HG03280 (cell line): ENCODE data around the gene C12orf56.
"Not testable (repeated sequence)": the region's sequence is repeated elsewhere in the genome, so short reads cannot be mapped to it uniquely, and the experiment has no call there.

Source experiments
- ATAC-seq: cut with Tn5 transposase; IDR thresholded peaks from one replicate; pipeline ENCODE4 v1.9.1; 2021; ENCODE audit warnings: mild to moderate bottlenecking, moderate library complexity; ENCODE audit not compliant: unreplicated experiment

The C12orf56 gene

DNA sequence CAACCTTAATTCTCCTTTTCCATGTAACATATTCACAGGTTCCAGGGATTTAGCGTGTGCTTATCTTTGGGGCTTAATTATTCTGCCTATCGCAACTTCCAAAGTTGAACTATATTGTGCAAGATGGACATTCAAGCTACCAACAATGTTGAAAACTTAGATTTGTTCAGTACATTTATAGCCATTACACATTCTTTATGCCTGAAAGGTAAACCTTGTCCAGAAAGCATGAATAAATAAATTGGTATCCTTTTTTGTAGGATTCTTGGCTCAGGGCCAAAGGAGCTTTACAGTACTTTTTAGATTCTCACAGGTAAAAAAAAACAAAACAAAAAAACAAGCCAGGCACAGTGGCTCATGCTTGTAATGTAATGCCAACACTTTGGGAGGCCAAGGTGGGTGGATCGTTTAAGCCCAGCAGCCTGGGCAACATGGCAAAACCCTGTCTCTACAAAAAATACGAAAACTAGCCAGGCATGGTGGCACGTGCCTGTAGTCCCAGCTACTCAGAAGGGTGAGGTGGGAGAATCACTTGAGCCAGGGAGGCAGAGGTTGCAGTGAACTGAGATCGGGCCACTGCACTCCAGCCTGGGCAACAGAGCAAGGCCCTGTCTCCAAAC lies 3.3 kb downstream of the C12orf56 start:
- no peak for ATAC-seq

DNA sequence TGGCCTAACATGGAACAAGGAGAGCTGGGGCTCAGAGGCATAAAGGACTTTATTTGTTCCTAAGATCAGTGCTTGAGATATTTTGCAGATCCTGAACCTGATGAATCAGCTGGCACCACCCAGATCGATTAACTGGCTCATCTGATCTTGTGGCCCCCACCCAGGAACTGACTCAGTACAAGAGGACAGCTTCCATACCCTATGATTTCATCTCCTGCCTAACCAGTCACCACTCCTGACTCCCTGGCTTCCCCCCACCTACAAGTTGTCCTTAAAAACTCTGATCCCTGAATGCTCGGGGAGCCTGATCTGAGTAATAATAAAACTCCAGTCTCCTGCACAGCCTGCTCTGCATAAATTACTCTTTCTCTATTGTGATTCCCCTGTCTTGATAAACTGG lies 5.1 kb downstream of the C12orf56 start:
- no peak for ATAC-seq

DNA sequence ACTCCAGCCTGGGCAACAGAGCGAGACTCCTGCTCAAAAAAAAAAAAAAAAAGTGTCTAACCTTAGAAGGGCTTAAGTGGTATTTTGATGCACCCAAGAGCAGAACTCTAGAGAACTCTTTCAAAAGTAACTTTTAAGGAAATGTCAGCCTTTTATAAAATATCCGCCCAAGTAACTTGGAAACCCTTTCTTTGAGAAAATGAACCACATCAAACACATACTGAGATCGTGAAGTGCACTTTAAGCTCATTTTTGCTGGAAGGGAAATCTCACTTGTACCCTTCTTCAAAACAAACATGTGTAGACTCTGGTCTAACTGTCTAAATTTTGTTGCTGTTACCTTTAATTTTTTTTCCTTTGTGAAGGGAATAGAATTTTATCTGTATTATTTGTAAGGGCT lies 5.5 kb downstream of the C12orf56 start:
- ATAC-seq = no peak

DNA sequence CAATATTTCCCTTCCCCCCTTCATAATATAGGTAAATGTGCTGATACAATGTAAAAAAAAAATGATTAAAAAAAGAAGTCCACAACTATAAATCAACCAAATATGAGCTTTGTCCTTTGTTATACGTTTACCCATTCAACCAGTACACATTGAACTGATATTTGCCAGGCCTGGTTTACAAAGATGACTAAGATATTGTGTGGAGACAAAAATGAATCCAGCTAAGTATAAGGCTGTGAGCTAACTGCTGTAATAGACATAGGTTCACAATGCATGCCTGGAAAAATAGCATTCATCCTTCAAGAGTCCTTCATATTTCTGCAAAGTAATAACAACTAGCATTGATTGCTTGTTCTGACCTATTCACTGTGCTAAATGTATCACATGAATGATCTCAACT lies 6.9 kb downstream of the C12orf56 start:
- ATAC-seq = no peak

DNA sequence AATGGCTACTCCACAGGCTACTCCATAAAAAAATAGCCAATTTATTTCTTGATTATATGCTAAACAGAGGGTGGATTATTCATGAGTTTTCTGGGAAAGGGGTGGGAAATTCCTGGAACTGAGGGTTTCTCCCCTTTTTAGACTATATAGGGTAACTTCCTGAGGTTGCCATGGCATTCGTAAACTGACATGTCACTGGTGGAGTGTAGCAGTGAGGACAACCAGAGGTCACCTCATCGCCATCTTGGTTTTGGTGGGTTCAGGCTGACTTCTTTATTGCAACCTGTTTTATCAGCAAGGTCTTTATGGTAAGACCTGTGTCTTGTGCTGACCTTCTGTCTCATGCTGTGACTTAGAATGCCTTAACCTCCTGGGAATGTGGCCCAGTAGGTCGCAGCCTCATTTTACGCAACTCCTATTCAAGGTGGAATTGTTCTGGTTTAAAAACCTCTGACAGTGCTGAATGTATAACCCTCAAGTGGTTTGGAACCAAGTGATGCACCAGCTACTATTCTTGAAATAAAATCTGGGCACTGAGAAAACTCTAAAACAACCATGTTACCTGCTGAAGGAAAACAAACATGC lies 27.7 kb downstream of the C12orf56 start:
- no peak for ATAC-seq

DNA sequence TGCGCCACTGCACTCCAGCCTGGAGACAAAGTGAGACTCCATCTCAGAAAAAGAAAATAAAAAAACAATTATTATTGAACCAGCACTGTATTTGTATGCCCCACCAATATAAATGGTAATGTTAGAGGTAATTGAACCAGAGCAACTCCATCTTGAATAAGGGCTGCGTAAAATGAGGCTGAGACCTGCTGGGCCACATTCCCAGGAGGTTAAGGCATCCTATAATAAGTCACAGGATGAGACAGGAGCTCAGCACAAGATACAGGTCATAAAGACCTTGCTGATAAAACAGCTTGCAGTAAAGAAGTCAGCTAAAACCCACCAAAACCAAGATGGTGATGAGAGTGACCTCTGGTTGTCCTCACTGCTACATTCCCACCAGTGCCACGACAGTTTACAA lies 29.4 kb downstream of the C12orf56 start:
- ATAC-seq = not testable (repeated sequence)

DNA sequence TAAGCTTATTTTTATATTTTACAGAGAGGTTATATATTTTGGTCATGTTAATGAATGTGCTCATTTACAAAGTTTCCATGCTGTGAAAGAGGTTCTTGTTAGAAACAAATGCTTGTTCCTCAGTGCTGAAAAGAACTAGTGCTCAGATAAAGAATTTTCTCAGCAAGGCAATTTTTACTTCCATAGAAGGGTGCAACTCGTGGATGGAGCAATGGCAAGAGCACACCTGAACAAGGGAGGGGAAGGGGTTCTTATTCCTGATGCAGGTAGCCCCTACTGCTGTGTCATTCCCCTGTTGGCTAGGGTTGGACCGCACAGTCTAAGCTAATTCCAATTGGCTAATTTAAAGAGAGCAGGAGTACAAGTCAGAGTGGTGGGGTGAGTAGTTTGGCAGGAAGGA lies 34.3 kb downstream of the C12orf56 start:
- ATAC-seq = not testable (repeated sequence)

DNA sequence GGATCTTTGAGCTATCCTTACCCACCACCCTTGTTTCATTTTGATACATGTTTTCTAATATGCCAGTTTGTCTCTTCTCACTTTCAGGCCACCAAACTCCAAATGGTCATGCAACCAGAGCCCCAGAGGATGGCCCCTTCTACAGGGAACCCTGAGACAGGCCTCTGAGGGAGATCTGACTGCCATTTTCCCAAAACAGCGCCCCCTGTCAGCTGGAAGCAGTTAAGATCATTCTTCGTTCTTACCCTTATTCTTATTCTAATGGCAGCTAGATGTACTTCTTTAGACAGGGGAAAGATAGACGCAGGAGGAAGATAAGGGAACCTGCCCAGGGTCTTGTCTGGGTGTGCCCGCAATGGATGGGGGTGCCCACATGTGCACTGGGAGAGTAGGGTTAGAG lies 38.4 kb downstream of the C12orf56 start:
- ATAC-seq = no peak

DNA sequence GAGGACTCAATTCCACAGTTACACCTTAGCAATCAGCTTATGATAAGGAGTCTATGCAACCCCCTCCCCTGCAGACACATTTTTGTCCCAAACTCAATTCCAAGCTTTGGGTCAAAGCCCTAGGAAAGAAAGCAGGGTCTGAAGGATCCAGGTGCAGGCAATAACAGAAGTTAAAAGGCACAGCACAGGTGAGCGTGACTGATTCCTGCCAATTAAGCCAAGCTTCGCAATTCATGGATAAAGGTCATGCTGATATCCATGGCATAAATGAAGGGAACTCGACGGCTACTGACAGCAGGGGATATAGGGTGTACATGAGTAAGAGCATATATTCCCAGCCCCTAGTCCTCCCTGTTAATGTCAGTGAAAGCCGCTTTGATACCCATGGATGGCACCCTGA lies 39.3 kb downstream of the C12orf56 start:
- ATAC-seq = no peak

DNA sequence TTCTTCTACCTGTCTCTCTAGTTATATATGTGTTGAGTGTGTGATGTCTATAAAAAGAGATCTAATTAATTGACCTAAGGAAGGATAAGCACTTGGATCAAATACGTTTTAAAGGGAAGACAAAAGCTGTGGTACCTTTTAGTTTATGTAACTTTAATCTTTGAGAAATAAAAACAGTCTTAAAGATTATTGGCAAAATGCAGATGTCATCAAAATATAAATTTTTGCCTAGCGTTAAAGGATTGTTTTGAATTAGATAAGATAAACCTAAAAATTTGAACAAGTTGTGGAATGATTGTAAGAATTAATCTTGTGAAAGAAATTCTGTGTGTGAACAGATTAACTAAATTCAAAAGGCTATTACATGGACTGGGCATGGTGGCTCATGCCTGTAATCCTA lies 42.9 kb downstream of the C12orf56 start:
- no peak for ATAC-seq

DNA sequence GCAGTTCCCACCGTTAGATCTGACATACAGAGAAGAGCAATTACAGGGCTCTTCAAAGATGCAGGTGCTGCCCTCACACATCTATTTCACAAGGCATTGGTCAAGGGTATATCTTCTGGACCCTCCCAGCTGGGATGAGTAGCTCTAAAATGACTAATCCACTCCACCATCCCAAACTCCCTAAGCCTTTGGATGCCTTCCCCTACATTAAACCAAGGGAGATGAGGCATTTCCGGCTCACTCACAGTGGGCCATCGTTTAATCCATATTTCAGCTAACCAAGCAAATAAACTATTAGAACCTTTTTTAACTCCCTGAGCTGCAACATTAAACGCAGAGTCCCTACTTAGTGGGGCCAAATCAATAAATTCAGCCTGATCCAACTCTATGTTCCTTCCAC lies 45.9 kb downstream of the C12orf56 start:
- ATAC-seq = not testable (repeated sequence)

DNA sequence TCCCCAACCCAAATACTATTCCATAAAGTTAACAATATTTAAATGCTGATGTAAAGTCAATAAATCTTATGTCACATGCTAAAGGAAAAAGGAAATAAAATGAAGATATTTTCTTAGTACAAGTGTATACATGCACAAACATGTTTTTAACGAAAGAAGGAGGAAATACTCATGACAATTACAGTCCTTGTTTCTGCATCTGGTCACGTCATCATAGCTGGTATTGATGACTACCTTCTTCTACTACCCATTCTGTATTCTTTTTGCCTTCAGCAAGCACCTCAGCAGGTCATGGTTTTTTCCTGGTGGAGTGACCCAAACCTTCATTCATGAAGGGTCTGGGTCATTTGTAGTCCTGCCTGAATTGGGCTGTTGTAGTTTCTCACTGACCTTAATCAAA lies 50.0 kb downstream of the C12orf56 start:
- not testable (repeated sequence) for ATAC-seq

DNA sequence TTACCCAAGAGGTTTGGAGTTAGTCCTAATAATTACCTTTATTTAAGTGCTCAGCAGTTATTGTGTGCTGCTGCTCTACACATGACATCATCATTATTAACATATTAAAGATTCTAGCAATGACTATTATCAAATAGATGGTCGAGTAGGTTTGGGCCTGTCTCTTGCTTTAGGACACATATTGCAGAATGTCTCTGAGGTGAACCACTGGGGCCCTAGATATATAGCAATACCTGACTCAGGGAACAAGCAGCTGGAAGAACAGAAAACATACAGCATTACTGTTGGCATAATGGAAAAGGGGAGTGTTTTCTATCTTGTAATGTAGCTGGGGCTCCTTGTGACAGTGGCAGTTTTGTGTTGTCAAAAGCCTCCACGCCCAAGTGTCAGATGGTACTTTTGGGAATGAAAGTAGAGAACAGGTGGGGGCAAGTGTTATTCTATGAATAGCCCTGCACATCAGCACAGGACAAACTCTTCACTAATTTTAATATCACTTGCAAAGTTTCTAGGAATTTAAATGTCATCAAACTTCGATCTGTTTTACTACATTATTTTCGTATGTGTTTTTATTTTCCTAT lies 54.6 kb downstream of the C12orf56 start:
- no peak for ATAC-seq

DNA sequence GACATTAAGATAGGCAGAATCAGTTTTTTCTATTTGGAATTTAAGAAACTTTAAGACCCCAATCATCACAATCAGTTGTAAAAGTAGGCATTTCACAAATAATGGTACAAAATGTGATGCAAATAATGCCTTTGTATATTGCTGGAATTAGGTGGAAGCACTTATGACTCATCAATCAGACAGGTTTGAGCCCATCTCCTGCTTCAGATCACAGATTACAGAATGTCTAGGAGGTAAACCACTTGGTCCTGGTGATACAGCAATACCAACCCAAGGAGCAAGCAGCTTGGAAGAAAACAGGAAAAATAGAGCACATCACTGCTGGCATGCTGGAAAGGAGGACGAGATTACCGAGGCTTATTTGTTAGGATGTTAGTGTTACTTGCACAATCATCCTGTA lies 57.6 kb downstream of the C12orf56 start:
- no peak for ATAC-seq

DNA sequence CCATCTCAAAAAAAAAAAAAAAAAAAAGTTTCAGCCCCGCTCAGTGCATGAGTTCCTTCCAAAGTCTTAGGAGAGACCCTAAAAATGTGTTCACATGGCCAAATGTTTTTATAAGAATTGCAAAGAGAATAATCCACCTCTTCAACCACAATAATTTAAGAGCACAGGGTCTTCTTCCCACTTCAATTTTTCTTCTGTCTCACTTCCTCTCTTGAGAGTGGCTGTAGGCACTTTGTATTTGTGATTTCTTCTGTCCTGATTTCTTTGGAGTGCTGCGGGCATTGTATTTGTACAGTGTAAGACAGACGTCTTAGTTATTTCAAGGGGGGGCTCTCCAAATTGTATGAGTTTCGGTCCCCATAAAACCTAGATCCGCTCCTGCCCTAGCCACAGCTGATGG lies 58.3 kb downstream of the C12orf56 start:
- no peak for ATAC-seq

DNA sequence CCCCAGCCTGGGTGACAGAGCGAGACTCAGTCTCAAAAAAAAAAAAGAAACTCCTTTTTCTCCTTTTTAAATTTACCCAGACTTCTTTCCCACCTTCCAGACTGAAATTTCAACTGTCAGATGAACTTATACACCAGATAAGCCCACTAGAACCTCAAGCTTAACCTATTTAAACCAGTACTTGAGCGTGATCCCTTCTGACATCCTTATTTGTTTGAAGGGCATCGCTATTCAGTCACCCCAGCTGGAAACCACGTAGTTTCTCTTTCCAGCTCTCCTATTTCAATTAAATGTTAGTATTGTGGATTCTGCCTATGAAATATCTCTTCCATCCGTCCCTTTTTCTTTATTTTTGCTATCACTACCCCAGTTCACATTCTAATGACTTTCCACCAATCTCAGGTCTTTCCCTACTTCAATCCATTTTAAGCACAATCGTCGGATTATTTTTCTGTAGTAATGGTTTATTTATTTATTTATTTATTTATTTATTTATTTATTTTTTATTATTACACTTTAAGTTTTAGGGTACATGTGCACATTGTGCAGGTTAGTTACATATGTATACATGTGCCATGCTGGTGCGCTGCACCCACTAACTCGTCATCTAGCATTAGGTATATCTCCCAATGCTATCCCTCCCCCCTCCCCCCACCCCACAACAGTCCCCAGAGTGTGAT lies 61.4 kb downstream of the C12orf56 start:
- ATAC-seq = not testable (repeated sequence)

DNA sequence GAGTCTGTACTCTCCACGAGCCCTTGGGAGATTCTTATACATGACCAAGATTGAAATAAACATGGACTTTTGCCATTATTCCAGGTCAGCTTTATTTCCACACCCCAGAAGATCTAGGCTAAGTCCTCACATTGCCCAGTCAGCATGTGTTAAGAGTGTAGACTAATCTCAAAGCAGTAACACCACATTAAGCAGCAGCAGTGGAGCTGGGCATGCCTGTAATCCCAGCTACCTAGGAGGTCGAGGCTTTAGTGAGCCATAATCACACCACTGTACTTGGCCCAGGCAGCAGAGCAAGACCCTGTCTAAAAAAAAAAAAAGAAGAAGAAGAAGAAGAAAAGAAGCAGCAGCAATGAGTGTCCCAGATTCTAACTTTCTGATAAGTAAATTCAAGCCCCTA lies 65.5 kb downstream of the C12orf56 start:
- no peak for ATAC-seq

DNA sequence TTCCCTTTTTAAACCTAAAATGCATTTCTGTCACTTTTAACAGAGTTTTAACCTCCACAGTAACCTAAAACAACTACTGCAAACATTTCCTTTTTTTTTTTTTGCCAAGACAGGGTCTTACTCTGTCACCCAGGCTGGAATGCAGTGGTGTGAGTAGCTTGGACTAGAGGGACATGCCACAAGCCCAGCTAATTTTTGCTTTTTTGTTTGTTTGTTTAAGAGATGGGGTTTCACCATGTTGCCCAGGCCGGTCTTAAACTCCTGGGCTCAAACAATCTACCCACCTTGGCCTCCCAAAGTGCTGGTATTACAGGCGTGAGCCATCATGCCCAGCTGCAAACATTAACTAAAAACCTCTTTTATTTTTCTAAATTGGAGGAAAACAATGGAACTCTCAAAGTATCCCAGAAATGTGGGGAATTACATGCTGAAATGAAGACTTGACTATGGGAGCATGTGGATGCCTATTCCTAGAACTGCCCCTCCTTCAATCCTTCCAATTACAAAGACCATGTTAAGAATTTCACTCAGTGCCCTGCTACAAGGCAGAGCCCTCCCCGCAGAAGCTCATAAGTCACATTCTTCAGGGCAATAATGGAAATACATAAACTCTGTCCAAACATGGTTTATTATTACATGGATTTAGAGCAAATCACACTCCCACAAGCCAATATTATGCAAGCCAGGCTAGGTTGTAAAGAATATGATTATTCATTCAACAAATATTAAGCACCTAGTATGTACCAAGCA lies 66.9 kb downstream of the C12orf56 start:
- ATAC-seq = no peak

DNA sequence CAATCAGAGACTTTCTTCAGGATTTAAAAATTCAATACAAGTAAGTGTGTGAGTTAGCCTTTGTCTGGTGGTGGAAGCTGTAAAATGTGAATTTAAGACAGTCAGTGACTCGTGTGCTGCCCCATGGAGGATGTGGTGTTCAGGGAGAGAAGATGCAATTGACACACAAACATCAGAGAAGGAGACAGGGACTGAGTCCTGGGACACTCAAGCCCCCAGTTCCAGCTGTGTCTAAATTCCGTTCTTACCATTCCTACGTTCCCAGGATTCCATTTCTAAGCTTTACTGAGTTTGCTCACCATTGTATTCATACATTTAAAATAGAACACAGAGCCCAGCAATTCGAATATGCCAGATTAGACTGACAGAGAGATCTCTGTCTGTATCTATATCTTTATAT lies 67.6 kb downstream of the C12orf56 start:
- ATAC-seq = no peak

DNA sequence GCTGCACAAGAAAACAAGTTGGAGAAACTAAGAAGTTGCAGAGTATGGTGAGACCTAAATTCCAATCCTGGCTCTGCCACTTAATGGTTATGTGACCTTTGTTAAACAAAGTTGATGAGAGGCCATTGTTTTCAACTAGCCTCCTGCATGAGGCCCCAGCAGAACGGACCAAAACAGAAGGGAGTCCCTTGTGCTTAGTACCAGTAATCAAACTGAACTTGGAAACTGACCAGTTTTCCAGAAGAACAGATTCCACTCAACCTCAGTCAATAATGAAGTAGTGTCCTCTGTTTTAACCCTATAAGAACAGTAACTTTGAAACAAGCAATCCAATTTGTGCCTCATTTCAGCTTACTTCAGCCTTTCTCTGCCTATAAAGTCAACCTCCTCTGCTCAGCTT lies 69.9 kb downstream of the C12orf56 start:
- ATAC-seq = no peak

DNA sequence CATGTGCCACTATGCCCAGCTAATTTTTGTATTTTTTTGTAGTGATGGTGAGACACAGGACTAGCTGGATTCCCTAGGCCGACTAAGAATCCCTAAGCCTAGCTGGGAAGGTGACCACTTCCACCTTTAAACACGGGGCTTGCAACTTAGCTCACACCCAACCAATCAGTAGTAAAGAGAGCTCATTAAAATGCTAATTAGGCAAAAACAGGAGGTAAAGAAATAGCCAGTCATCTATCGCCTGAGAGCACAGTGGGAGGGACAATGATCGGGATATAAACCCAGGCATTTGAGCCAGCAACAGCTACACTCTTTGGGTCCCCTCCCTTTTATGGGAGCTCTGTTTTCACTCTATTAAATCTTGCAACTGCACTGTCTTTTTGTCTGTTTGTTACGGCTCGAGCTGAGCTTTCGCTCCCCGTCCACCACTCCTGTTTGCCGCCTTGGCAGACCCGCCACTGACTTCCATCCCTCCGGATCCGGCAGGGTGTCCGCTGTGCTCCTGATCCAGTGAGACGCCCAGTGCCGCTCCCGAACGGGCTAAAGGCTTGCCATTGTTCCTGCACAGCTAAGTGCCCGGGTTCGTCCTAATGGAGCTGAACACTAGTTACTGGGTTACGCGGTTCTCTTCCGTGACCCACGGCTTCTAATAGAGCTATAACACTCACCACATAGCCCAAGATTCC lies 70.9 kb downstream of the C12orf56 start:
- not testable (repeated sequence) for ATAC-seq
